Caco-2 (cell line): ENCODE data around the gene TNPO3. TPM values are rescaled to one million over a fixed set of nuclear protein-coding genes. Genes with fewer than 3 reads are reported as not detected.

Experiments
- BruUV-seq: library from RNA; stranded (reverse); fragments of 400-500 nt; replicated peaks from 2 replicates; lab custom pipeline; 2021; lab: Mats Ljungman, UMichigan
- CTCF ChIA-PET: fragments of 300-600 bp; sonication (Branson Sonifier 250); formaldehyde crosslinking; loops from one replicate; lab custom pipeline; 2022; ENCODE audit warnings: antibody characterized with exemption; lab: Charles Lee
- POLR2A ChIA-PET: fragments of 300-600 bp; sonication (Branson Sonifier 250); formaldehyde crosslinking; loops from one replicate; lab custom pipeline; 2022; ENCODE audit warnings: antibody characterized with exemption; lab: Charles Lee
- DNase-seq, 2 experiments: peaks; one replicate each; pipeline versions ENCODE4 v3.0.0 to v3.0.0-alpha.2; 2020 to 2022
- H3K27me3 ChIP-seq: replicated peaks from 2 replicates; pipeline ENCODE4 v1.6.0; 2011; ENCODE audit warnings: low read length; ENCODE audit not compliant: control insufficient read depth, insufficient read depth
- H3K36me3 ChIP-seq: 2 replicates; pipeline ENCODE4 v1.5.1; 2011; ENCODE audit warnings: low read length; ENCODE audit not compliant: control insufficient read depth, insufficient read depth
- H3K4me1 ChIP-seq: fragments of 250-450 bp; sonication (Bioruptor Pico); 2 replicates; pipeline ENCODE4 v1.5.1; 2020; ENCODE audit warnings: mild to moderate bottlenecking
- H3K4me3 ChIP-seq: 2 replicates; pipeline ENCODE4 v1.5.1; 2011; ENCODE audit warnings: low read depth, mild to moderate bottlenecking, control low read depth, low read length
- H3K9me3 ChIP-seq: fragments of 250-450 bp; sonication (Bioruptor Pico); 2 replicates; pipeline ENCODE4 v1.5.1; 2020; ENCODE audit warnings: mild to moderate bottlenecking, moderate library complexity
- H3K27ac Mint-ChIP-seq: one replicate; pipeline ENCODE4 v1.8.0; 2022; ENCODE audit warnings: mixed read lengths; ENCODE audit not compliant: unreplicated experiment
- H3K27me3 Mint-ChIP-seq: one replicate; pipeline ENCODE4 v1.8.0; 2022; ENCODE audit warnings: mixed read lengths; ENCODE audit not compliant: insufficient read depth, unreplicated experiment
- H3K36me3 Mint-ChIP-seq: one replicate; pipeline ENCODE4 v1.8.0; 2022; ENCODE audit warnings: mild to moderate bottlenecking, mixed read lengths; ENCODE audit not compliant: insufficient read depth, unreplicated experiment
- H3K4me1 Mint-ChIP-seq: one replicate; pipeline ENCODE4 v1.8.0; 2022; ENCODE audit warnings: low read depth, mixed read lengths; ENCODE audit not compliant: unreplicated experiment
- H3K4me3 Mint-ChIP-seq: one replicate; pipeline ENCODE4 v1.8.0; 2022; ENCODE audit warnings: mild to moderate bottlenecking, moderate library complexity, mixed read lengths; ENCODE audit not compliant: unreplicated experiment
- H3K9me3 Mint-ChIP-seq: one replicate; pipeline ENCODE4 v1.8.0; 2022; ENCODE audit warnings: mixed read lengths; ENCODE audit not compliant: unreplicated experiment
- CTCF ChIP-seq, 2 experiments: fragments of 200-600 bp in 1 of 2; IDR thresholded peaks; 1 replicate in 1 of 2; 2 replicates in 1 of 2; pipeline versions ENCODE4 v1.5.1 to v1.8.0; 2011 to 2022; ENCODE audit warnings: antibody characterized with exemption in 1 of 2, control low read depth in 1 of 2, inconsistent platforms in 1 of 2, low read depth in 1 of 2, low read length in 1 of 2, mild to moderate bottlenecking in 1 of 2, moderate library complexity in 1 of 2; ENCODE audit not compliant: insufficient read depth in 1 of 2, severe bottlenecking in 1 of 2, unreplicated experiment in 1 of 2
- intact Hi-C: fragments of 100-400 bp; cut with micrococcal nuclease; formaldehyde crosslinking; loops from one replicate; pipeline ENCODE4 v1.10.0; 2022; ENCODE audit not compliant: unreplicated experiment
- total RNA-seq: library from RNA; stranded (reverse); gene quantifications from 2 replicates; pipeline ENCODE4 v1.2.3, GENCODE V29; 2022

Gene TNPO3
- total RNA-seq, 1 experiment from 2014 or later: 59.8 TPM

GRCh38 chr7:128928882-128929788 is 125.8 kb downstream of the TNPO3 start:
- Mint-ChIP-seq H3K4me1 (no peaks in the 10 kb centered on the region), H3K27me3 (peaks cover 3% of the 10 kb centered on the region), H3K27ac (no peak overlapping the region), H3K4me3 (no peak overlapping the region), H3K36me3 (no peaks in the 10 kb centered on the region), H3K9me3 (no peaks in the 10 kb centered on the region)
- BruUV-seq: no TSS peak
- no peak overlapping the region for H3K4me3 ChIP-seq
- ChIA-PET CTCF (no interaction called here), POLR2A (no interaction called here)
- no peaks in the 10 kb centered on the region for H3K9me3 ChIP-seq
- H3K4me1 ChIP-seq: no peaks in the 10 kb centered on the region
- intact Hi-C loops: no loop called here
- no peaks in the 10 kb centered on the region for H3K27me3 ChIP-seq
- peak in 1 of 2 experiments; percentile 29 for DNase-seq
- H3K36me3 ChIP-seq: no peaks in the 10 kb centered on the region
- no peak for TF ChIP-seq CTCF (IDR thresholded peaks at IDR 0.05; ENCODE audit: insufficient read depth in 1 of 2, low read depth in 1 of 2, low read length in 1 of 2, severe bottlenecking in 1 of 2, unreplicated experiment in 1 of 2)

GRCh38 chr7:128928159-128928813 is 126.6 kb downstream of the TNPO3 start:
- Histone ChIP-seq H3K9me3 (no peaks in the 10 kb centered on the region), H3K36me3 (no peaks in the 10 kb centered on the region), H3K4me1 (no peaks in the 10 kb centered on the region), H3K27me3 (no peaks in the 10 kb centered on the region), H3K4me3 (no peak overlapping the region)
- CTCF ChIA-PET: no interaction called here
- POLR2A ChIA-PET: no interaction called here
- Mint-ChIP-seq H3K4me3 (no peak overlapping the region), H3K4me1 (no peaks in the 10 kb centered on the region), H3K9me3 (no peaks in the 10 kb centered on the region), H3K27me3 (peaks cover 5% of the 10 kb centered on the region), H3K36me3 (no peaks in the 10 kb centered on the region), H3K27ac (no peak overlapping the region)
- no TSS peak for BruUV-seq
- peak in 1 of 2 experiments; percentile 19 for DNase-seq
- TF ChIP-seq CTCF (IDR thresholded peaks at IDR 0.05; ENCODE audit: insufficient read depth in 1 of 2, low read depth in 1 of 2, low read length in 1 of 2, severe bottlenecking in 1 of 2, unreplicated experiment in 1 of 2): no peak
- intact Hi-C loops: no loop called here

GRCh38 chr7:128924707-128925588 is 130.0 kb downstream of the TNPO3 start:
- POLR2A ChIA-PET: no interaction called here
- BruUV-seq: no TSS peak
- Mint-ChIP-seq H3K36me3 (no peaks in the 10 kb centered on the region), H3K4me1 (peaks cover 7% of the 10 kb centered on the region), H3K9me3 (no peaks in the 10 kb centered on the region), H3K27me3 (peaks cover 17% of the 10 kb centered on the region), H3K27ac (no peak overlapping the region), H3K4me3 (no peak overlapping the region)
- Histone ChIP-seq H3K9me3 (no peaks in the 10 kb centered on the region), H3K27me3 (no peaks in the 10 kb centered on the region), H3K4me3 (no peak overlapping the region), H3K36me3 (no peaks in the 10 kb centered on the region), H3K4me1 (no peaks in the 10 kb centered on the region)
- no peak for TF ChIP-seq CTCF (IDR thresholded peaks at IDR 0.05; ENCODE audit: insufficient read depth in 1 of 2, low read depth in 1 of 2, low read length in 1 of 2, severe bottlenecking in 1 of 2, unreplicated experiment in 1 of 2)
- DNase-seq: no peak
- intact Hi-C loops: no loop called here
- CTCF ChIA-PET: no interaction called here
